HTR-8/SVneo (cell line): Measurements from ENCODE around the gene HECW1.
"Not testable (repeated sequence)": the region's sequence is repeated elsewhere in the genome, so short reads cannot be mapped to it uniquely, and the experiment has no call there.

Experiments
- DNase-seq: peaks from one replicate; pipeline ENCODE4 v3.0.0; 2011; ENCODE audit warnings: low spot score, mixed read lengths; ENCODE audit not compliant: insufficient read length
- FAIRE-seq: peaks from 2 replicates; lab custom pipeline; 2011; peaks lifted over from hg19 to GRCh38; lab: Jason Lieb, UNC

HECW1 gene

DNA sequence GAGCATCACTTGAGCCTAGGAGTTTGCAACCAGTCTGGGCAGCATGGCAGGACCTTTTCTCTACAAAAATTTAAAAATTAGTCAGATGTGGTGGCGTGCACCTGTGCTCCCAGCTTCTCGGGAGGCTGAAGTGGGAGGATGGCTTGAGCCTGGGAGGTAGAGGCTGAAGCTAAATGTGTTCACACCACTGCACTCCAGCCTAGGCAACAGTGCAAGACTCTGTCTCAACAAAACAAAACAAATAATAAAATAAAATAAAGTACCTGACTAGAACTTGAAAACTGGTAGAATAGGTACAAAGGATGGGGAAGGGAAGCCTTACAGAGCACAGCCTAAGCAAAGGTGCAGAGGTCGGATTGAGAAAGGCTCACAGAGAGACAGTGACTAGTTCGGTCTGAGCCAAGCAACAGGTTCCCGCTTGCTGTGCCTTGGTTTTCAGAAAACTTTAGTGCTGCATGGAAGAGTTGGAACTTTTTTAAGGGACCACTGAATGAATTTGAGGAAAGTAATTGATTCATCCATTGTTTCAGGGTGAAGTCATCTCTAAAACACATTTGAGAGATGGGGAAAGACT lies 370.3 kb downstream of the HECW1 start:
- no peak for FAIRE-seq
- no peak for DNase-seq

DNA sequence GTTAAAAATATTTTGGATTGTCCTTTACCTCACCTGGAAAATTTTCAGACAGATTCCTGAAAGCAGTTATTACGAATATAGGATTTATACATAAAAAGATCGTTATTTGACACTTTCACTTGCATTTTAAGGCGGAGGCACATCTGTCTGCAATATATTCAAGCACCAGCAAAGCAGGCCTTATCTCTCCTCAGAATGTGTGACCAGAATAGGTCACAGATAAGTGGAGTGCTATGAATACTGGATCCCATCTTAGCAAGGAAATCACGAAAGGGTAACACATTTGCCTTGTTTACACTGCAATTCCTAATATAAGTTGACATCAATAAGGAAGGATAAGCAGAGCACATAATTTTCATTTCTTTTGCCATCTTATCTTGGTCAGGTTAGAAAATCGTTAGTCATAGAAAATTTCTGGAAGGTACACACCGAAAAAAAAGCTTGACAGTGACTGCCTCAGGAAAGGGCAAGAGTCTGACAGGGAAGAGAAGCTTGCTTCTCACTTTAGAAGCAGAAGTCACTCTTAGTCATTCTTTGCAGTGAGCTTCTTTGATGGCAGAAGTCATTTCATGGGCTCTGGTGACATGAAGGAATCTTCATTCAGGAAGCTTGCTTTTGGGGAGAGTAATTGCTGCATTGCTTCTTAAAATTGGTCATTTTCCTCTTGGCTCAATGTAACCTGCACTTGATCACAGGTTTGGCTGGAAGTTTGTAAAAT lies 372.4 kb downstream of the HECW1 start:
- FAIRE-seq (no peak), DNase-seq (no peak)

DNA sequence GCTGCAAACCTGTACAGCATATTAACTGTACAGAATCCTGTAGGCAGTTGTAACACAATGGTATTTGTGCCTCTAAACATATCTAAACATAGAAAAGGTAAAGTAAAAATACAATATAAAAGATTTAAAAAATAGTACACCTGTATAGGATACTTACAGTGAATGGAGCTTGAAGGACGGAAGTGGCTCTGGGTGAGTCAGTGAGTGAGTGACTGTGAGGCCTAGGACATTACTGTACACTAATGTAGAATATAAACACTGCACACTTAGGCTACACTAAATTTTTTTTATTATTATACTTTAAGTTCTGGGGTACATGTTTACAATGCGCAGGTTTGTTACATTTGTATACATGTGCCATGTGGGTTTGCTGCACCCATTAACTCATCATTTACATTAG lies 373.1 kb downstream of the HECW1 start:
- FAIRE-seq = no peak
- DNase-seq = no peak

DNA sequence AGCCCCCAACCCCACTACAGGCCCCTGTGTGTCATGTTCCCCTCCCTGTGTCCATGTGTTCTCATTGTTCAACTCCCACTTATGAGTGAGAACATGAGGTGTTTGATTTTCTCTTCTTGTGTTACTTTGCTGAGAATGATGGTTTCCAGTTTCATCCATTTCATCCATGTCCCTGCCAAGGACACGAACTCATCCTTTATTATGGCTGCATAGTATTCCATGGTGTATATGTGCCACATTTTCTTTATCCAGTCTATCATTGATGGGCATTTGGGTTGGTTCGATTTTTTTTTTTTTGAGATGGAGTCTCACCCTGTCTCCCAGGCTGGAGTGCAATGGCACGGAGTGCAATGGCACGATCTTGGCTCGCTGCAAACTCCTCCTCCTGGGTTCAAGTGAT lies 373.6 kb downstream of the HECW1 start:
- DNase-seq, FAIRE-seq: not testable (repeated sequence)

DNA sequence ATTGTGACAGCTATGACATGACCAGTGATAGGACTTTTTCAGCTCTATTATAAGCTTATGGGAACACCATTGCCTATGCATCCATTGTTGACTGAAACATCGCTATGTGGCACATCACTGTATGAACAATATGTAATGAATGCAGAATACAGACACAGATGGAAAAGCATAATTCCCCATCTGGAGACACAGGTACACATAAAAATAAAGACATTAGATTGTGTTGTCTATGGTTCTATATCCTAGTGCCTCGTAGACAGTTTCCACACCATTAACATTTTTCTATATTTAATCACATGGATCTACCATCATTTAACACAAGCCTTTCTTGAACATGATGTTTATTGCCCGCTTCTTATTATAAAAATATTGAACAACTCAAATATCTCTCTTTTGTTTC lies 374.2 kb downstream of the HECW1 start:
- FAIRE-seq = no peak
- no peak for DNase-seq

DNA sequence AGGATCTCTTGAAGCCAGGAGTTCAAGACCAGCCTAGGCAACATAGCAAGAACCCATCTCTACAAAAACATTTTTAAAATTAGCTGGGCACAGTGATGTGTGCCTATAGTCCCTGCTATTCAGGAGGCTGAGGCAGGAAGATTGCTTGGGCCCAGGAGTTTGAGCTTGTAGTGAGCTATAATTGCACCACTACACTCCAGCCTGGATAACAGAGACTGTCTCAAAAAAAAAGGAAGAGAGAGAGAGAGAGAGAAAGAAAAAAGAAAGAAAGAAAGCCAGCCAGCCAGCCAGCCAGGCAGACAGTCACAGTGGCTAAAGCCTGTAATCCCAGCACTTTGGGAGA lies 375.3 kb downstream of the HECW1 start:
- DNase-seq (no peak), FAIRE-seq (no peak)

DNA sequence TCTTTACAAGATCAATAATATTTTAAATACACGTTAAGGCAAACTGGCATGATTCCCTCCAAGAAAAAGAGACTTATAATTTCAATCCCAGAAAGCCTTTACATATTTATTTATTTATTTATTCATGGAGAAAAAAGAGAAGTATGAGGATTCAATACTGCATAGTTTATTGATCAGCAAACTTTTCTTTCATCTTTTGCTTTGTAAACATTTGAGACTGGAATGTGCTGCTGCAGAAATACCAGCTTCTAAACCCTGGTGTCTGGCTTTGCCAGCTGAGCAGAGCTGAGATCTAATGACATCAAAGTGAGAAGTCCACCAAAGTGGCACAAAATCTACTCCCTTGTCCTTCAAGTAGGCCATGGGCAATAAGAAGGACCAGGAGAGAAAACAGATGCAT lies 376.8 kb downstream of the HECW1 start:
- FAIRE-seq = no peak
- DNase-seq = no peak

DNA sequence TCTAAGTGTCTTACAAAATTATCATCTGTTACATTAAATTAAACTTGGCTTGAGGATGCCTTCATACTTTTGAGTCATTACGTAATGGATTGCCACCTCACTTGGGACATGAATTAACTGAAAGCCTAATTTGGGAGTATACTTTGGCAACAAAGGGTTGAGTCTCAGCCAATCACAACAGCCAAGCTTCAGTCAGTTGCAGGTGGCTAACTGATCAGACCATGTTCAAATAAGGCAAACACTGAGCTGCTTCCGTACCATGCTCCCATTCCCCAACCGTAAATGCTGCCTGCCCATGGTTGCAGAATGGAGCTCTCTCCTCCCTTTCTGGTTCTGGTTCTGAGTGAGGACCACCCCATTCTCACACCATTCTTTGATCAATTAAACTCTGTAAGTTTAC lies 377.6 kb downstream of the HECW1 start:
- FAIRE-seq (no peak), DNase-seq (no peak)

DNA sequence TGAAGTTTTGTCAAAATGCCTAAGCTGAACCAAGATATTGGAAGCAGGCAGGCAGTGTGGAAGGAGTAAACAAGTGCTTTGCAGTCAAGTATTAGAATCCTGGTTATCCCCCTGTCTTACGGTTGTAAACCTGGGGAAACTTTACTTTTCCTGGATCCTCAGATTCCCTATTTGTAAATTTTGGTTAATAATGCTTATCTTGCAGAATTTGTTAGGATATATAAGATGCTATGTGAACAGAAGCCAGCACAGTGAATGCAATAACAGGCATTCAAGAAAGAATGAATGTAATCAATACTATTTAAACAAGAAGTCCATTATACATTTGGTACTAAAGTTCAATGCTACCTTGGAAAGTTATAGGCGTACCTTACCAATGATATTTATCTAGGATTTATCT lies 378.7 kb downstream of the HECW1 start:
- DNase-seq (no peak), FAIRE-seq (no peak)

DNA sequence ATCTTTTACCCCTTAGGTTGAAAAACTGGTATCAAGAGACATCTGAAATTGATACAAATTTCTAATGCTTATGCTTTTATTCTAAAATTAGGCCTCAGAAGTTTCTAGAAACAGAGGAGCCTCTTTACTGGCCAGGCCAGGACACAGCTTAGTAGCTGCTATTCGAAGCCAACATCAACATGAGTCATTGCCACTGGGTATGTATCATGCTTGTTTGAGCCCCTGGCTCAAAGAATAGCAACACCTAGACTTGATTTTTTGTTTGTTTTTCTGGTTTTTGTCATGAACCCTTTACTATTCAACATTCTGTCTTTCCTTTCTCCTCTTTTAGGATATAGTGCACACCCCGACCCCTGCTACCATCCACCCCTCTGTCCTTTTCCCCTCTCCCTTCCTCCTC lies 379.5 kb downstream of the HECW1 start:
- DNase-seq (no peak), FAIRE-seq (no peak)

DNA sequence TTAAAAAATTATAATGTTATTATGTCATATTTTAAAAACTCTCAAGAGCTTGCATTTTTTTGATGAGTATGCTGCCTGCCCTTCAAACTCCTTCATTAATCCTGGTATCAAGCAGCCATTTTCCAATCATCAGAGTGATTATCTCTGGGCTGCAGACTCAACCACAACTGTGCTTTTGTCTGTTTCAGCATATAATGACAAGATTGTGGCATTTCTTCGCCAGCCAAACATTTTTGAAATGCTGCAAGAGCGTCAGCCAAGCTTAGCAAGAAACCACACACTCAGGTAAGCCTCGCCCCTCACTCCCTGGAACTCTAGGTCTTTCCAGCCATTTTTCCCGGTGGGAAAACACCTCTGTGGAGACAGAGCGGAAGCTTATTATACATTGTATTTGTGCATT lies 380.4 kb downstream of the HECW1 start:
- FAIRE-seq = no peak
- DNase-seq = no peak

DNA sequence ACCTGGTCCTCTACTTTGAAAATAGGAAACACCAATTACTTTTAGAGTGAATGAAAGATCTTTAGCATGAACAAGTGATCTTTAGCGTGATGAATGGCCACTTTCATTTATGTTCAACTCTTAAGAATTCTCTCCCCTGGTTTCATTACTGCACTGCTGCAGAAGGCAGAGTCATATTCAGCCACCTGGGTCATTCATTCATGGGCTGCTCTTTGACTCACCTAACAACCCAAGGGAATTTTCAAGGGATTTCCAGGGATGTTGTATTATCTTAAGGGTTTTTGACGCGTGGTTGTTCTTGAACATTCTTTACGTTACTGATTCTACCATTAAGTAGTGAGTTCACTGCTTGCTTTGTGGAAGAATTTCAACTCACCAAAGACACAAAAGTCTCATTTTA lies 383.1 kb downstream of the HECW1 start:
- FAIRE-seq (no peak), DNase-seq (no peak)

DNA sequence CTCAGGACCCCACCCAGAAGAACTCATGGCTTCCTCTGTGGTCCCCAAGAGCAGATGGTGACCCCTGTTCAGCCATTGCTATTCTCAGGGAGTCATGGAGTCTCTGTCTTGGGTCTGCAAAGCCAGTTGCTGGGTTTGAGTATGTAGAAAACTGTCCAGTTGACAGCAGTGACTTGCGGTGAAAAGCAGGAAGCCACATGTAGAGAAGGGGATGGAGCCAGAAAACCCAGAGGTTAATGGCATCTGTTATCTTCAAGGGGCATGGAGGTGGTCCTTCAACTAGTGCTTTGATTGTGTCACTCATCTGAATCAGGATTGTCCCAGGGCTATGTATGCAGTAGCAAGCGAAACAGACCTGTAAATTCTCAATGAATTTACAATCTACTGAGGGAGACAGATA lies 384.1 kb downstream of the HECW1 start:
- DNase-seq (no peak), FAIRE-seq (no peak)

DNA sequence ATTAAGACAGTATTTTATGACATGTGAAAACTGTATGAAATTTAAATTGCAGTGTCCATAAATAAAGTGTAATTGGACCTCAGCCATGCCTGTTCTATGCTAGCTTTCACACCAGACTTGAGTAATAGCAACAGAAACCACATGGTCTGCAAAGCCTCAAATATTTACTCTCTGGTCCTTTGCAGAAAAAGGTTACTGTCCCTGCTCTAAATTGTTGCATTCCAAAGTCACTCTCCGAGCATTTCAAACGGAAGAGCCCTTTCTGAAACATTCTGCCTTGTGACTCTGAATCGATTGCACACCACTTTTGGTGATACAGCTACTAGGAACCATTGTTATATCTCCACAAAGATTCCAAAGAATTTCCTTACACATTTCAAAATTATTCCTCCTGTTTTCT lies 389.4 kb downstream of the HECW1 start:
- no peak for FAIRE-seq
- no peak for DNase-seq

DNA sequence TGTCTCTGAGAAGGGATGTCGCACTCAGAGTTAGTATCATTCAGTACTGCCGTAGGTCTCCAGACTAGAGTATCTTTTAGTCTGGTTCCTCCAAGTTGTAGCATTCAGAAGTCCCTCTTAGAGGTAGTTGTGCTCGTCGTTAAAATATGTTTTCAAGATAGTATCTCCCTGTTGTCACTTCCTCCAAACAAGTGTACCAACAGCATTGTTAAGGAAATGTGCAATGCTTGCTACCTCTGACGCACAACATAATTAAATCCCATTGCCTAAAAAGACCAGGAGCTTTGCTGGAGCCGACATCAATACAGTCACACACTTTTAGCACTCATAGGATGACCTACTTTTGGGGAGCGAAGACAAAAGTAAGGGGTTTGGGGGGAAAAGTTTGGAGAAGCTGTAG lies 390.5 kb downstream of the HECW1 start:
- DNase-seq = no peak
- FAIRE-seq = no peak

DNA sequence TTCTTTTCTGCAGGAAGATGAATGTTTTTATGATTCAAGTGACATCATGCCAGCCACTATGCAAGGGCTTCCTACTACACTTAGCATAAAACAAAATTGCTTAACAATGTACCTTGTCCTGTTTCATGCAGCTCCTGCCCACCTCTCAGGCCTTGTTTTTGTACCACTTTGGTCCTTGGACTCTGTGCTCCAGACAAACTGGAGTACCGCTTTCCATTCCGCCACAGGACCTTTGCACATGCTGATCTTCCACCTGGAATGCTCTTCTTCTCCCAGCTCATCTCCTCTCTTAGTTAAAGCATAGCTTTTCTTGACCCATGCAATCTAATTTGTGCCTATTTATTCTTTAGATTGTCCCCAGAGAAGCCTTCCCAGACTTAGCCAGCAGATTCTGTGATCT lies 393.0 kb downstream of the HECW1 start:
- DNase-seq (no peak), FAIRE-seq (no peak)

DNA sequence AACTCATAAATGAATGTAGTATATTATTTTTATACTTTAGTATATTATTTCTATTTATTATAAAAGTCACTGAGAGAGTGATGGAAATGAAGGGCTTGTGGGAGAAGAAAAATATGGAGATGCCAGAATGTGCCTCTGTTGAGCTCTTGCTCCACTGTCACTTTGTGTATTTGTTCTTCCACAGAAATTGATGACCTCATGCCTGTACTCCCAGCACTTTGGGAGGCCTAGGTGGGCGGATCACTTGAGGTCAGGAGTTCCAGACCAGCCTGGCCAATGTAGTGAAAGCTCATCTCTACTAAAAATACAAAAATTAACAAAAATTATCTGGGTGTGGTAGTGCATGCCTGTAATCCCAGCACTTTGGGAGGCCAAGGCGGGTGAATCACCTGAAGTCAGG lies 394.0 kb downstream of the HECW1 start:
- no peak for DNase-seq
- FAIRE-seq = no peak

DNA sequence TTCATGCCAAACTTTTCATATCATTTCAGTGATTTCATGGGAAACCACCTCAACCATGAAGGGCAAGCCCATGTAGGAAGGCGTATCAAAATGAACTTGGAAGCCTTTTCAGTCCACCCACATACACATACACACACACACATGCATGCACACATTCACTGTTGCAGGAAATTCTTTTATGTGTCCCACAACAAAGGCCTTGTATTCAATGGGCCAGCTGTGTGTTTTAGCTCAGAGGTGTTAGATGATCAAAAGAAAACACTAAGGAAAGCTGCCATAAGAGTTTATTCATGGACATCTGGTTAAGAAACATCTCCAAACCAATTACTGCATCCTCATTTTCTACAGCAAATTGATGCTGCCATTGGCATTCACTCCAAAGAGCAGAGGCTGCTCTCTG lies 396.0 kb downstream of the HECW1 start:
- DNase-seq = no peak
- FAIRE-seq = no peak

DNA sequence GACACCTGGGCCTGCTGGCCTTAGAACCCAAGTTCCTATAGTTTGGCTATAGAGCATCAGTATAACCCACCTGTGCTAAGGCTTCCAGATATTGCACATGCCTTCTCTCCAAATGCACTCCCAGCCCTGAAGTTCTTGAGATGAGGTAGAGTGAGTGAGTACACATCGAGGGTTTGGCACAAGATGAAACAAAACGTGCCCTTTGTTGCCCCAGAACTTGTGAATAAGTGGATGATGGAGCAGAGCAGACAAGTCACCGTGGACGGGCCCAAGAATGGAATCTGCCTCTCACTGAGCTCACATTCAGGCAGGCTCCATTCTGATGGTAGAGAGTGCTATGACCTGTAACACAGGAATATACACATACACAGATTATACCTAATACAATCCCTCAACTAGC lies 397.5 kb downstream of the HECW1 start:
- no peak for DNase-seq
- no peak for FAIRE-seq

DNA sequence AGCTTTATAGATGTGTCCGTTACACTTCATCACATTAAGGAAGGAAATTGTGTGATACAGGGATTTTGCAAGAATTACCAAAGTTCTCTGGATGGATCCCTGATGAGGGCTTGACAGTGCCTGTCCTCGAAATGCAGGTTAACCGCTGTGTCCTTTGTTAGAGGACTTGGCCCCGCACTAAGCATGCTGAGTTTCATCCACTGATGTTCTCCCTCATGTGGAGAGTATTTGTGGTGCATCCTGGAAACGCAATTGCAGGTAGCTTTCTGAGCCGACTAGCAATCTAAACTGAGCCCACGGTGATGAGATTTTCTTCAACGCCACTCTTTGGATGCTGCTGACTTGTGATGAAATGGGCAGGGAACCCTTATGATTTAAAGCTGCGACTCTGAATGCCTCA lies 398.6 kb downstream of the HECW1 start:
- DNase-seq (no peak), FAIRE-seq (no peak)

DNA sequence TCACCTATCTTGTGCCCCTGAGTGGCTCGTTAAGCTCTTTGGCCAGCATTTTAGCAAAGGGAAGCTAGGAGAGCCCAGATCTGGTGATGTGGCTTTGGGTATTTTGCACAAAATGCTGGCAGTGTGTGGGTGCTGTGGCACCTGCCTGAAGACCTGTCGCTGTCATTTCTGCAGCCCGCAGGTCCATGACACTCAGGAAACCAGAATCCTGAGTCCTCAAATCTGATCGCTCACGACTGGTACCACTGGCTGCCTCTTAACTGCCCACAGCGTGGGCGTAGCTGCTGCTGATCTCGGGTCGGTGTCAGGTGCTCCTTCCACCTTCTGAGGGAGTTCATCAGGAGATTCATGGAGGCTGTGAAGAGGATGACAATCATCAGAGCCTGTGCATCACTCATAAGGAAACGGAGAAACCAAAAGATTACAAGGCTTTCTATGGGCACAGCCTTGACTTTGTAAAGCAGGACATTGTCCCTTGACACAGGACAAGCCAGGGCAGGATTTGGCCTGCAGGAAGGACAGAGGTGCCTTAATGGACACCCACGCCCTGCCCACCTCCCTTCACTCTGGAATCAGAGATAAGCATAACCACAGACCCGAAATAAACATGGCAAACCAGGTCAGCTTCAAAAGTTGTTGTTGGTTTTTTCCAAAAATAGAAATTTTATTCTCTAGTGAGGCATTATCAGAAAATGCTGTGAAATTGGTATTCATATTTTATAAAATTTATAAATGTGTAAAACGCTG lies 399.5 kb downstream of the HECW1 start:
- DNase-seq (no peak), FAIRE-seq (no peak)

DNA sequence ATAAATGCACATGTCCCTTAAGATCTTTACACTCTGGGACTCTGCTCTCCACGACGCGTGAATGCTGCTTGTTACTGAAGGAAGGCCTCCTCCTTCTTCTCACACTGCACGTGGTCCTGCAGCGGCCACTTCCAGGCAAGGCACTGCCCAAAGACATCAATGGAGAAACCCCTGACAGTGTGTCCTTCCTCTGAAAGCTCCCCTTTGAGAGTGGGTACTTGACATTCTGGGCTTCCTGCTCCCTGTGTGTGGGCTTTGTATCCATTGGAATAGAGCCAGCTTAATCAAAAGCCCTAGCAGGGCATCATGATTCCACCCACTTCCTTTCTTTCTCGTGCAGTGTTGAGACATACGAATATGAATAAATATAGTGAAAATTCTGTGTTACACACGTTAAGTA lies 400.8 kb downstream of the HECW1 start:
- FAIRE-seq = no peak
- no peak for DNase-seq
